Measurements from ENCODE around the gene ADGRD1.

GRCh38 chr12:131033486-131033885, 79.8 kb downstream of the ADGRD1 start:
- TF ChIP-seq POLR2A (IDR thresholded peaks at IDR 0.05) (no peak), POLR2AphosphoS5 (IDR thresholded peaks at IDR 0.05; ENCODE audit: insufficient read depth in 1 of 2, low read depth in 1 of 2) (no peak)

Data from vagina (tissue), 2 donors.